ENCODE data around the gene HCK. TPM values are rescaled to one million over a fixed set of nuclear protein-coding genes. Genes with fewer than 3 reads are reported as not detected.

Gene HCK
- polyA plus RNA-seq, 3 donors = 2.2 to 3.3 (median 2.6) TPM

- DNase-seq (ENCODE audit: low read depth in 3 of 3, low spot score in 2 of 3) = no peak
Observed at GRCh38 chr20:32056708-32057483, 4.9 kb downstream of the HCK start.

GRCh38 chr20:32057656-32058184 is 5.7 kb downstream of the HCK start:
- no peak for DNase-seq (ENCODE audit: low read depth in 3 of 3, low spot score in 2 of 3)

GRCh38 chr20:32059189-32059588 is 7.1 kb downstream of the HCK start:
- DNase-seq (ENCODE audit: low read depth in 3 of 3, low spot score in 2 of 3) = no peak

- DNase-seq (ENCODE audit: low read depth in 3 of 3, low spot score in 2 of 3) = no peak
Observed at GRCh38 chr20:32062776-32063170, 10.7 kb downstream of the HCK start.

GRCh38 chr20:32063695-32064094 is 11.7 kb downstream of the HCK start:
- no peak for DNase-seq (ENCODE audit: low read depth in 3 of 3, low spot score in 2 of 3)

- DNase-seq (ENCODE audit: low read depth in 3 of 3, low spot score in 2 of 3) = peak in 1 of 3 donors; percentile 25
Observed at GRCh38 chr20:32064667-32065066, 12.6 kb downstream of the HCK start.

- no peak for DNase-seq (ENCODE audit: low read depth in 3 of 3, low spot score in 2 of 3)
Observed at GRCh38 chr20:32067234-32067821, 15.3 kb downstream of the HCK start.

GRCh38 chr20:32068174-32068573 is 16.1 kb downstream of the HCK start:
- DNase-seq (ENCODE audit: low read depth in 3 of 3, low spot score in 2 of 3) = no peak

- DNase-seq (ENCODE audit: low read depth in 3 of 3, low spot score in 2 of 3) = no peak
Observed at GRCh38 chr20:32069711-32070110, 17.7 kb downstream of the HCK start.

GRCh38 chr20:32070282-32070681 is 18.2 kb downstream of the HCK start:
- DNase-seq (ENCODE audit: low read depth in 3 of 3, low spot score in 2 of 3) = no peak

- no peak for DNase-seq (ENCODE audit: low read depth in 3 of 3, low spot score in 2 of 3)
Observed at GRCh38 chr20:32070690-32071213, 18.7 kb downstream of the HCK start.

GRCh38 chr20:32071395-32072167 is 19.5 kb downstream of the HCK start:
- DNase-seq (ENCODE audit: low read depth in 3 of 3, low spot score in 2 of 3) = no peak

GRCh38 chr20:32072168-32072750 is 20.2 kb downstream of the HCK start:
- DNase-seq (ENCODE audit: low read depth in 3 of 3, low spot score in 2 of 3) = no peak

GRCh38 chr20:32075534-32075933 is 23.5 kb downstream of the HCK start:
- DNase-seq (ENCODE audit: low read depth in 3 of 3, low spot score in 2 of 3) = no peak

- no peak for DNase-seq (ENCODE audit: low read depth in 3 of 3, low spot score in 2 of 3)
Observed at GRCh38 chr20:32077190-32077589, 25.1 kb downstream of the HCK start.

- DNase-seq (ENCODE audit: low read depth in 3 of 3, low spot score in 2 of 3) = no peak
Observed at GRCh38 chr20:32078322-32078721, 26.3 kb downstream of the HCK start.

GRCh38 chr20:32078791-32079190 is 26.7 kb downstream of the HCK start:
- no peak for DNase-seq (ENCODE audit: low read depth in 3 of 3, low spot score in 2 of 3)

GRCh38 chr20:32079655-32080109 is 27.6 kb downstream of the HCK start:
- no peak for DNase-seq (ENCODE audit: low read depth in 3 of 3, low spot score in 2 of 3)

GRCh38 chr20:32080783-32081182 is 28.7 kb downstream of the HCK start:
- DNase-seq (ENCODE audit: low read depth in 3 of 3, low spot score in 2 of 3) = no peak

GRCh38 chr20:32083469-32083868 is 31.4 kb downstream of the HCK start:
- no peak for DNase-seq (ENCODE audit: low read depth in 3 of 3, low spot score in 2 of 3)

GRCh38 chr20:32087070-32087469 is 35.0 kb downstream of the HCK start:
- no peak for DNase-seq (ENCODE audit: low read depth in 3 of 3, low spot score in 2 of 3)

All from right renal cortex interstitium (tissue), 3 donors.